ENCODE measurements around the gene SLC29A1. TPM values are rescaled to one million over a fixed set of nuclear protein-coding genes. Genes with fewer than 3 reads are reported as not detected.
"Not testable (repeated sequence)": the region's sequence is repeated elsewhere in the genome, so short reads cannot be mapped to it uniquely, and the experiment has no call there.

SLC29A1 gene
- 11.1 TPM for total RNA-seq (ENCODE audit: insufficient read depth, low replicate concordance)

DNA sequence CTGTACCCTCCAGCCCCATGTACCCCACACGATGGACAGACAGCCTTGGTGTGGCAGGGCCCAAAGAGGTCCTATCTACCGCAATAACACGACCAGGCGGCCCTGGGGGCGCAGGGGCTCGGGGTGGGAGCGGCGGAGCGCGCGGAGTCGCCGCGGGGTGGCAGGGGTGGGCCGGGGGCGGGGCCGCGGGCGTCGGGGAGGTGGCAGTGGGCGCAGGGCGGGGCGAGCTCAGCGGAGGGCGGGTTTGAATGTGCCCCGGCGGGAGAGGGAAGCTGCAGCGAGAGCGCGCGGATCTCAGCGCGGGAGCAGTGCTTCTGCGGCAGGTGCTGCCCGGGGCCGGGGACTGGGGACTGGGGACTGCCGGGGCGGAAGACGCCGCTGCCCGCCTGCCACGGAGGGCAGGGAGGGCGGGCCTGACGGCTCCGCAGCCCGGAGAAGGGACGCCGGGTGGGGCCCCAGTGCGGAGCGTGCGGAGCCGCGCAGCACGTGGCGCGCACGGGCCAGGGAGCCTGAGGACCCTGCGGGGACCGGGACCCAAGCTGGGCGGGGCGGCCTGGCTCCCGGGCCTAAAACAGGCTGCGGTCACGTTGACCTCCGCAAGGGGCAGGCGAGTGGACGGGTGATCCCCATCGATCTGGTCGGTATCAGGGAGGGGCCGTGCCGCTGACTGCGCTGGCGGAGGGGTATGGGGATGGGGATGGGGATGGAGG lies at the start of gene SLC29A1:
Gene SLC29A1, plus strand, starts transcription at position 277 of the 710 bp plus-strand sequence. CDS start 3,719 bp downstream, outside the sequence.
- DNase-seq (ENCODE audit: low spot score) = peak; percentile 74

DNA sequence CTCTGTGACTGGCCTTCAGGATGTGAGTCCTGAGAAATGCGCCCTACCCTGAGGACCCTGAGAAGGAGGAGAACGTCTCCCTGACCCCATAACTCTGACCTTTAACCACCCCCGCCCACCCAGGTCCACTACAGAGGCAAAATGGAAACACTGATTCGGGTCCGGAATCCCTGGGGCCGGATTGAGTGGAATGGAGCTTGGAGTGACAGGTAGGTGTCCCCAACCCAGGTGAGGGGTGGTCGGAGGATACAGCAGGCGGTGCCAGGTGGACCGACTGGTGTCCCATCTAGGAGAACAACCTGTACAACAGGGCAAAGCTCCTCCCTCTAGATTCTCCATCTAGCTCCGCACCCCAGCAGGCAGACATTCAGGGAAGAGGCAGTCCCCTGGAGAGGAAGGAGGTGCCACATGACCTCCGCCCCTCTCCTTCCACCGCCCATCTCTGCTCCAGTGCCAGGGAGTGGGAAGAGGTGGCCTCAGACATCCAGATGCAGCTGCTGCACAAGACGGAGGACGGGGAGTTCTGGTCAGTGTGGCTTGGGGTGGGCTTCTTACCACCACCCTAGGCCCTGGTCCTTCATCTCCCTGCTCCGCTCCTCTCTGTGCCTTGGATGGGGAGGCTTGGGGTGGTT lies 47.1 kb upstream of the SLC29A1 start:
- no peak for DNase-seq (ENCODE audit: low spot score)

DNA sequence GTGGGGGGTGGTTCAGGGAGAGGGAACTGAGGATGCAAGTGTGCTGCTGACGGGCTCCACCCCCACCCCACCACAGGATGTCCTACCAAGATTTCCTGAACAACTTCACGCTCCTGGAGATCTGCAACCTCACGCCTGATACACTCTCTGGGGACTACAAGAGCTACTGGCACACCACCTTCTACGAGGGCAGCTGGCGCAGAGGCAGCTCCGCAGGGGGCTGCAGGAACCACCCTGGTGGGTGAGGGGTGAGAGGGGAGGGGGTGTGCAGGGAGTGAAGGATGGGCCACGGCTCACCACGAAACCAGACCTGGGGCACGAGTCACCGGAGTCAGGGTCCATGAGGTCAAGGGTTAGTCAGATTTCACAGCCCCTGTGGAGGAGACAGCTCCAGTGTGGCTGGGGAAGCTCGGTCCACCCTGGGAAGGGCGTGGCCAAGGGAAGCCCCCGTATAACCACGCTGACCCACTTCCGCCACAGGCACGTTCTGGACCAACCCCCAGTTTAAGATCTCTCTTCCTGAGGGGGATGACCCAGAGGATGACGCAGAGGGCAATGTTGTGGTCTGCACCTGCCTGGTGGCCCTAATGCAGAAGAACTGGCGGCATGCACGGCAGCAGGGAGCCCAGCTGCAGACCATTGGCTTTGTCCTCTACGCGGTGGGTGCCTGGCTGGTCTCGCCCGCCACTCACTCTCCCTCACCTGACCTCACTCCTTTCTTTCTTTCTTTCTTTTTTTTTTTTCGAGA lies 46.5 kb upstream of the SLC29A1 start:
- DNase-seq (ENCODE audit: low spot score) = no peak

DNA sequence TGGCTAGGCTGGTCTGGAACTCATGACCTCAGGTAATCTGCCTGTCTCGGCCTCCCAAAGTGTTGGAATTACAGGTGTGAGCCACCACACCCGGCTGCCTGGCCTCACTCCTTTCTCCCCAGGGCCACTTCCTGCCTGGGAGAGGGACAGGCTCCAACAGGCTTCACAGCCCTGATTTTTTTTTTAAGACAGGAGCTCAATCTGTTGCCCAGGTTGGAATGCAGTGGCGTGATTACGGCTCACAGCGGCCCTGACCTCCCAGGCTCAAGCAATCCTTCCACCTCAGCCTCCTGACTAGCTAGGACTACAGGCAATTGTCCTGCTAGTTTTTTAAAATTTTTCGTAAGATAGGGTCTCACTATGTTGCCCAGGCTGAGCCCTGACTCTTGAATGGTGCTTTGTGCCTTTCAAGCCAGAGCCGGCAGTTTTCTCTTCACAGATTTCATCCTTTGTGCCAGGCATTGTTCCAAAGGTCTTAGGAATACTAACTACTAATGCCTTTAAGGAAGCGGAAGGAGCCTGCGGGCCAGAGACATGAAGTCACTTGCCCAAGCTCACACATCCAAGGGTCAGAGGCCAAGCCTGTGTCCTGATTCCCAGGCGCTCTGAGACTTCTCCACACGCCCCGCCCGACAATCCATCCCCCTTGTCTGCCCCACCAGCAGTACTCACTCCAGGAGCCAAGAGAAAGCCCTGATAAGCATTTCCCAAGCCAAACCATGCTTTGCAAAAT lies 45.5 kb upstream of the SLC29A1 start:
- DNase-seq (ENCODE audit: low spot score) = peak; percentile 82

DNA sequence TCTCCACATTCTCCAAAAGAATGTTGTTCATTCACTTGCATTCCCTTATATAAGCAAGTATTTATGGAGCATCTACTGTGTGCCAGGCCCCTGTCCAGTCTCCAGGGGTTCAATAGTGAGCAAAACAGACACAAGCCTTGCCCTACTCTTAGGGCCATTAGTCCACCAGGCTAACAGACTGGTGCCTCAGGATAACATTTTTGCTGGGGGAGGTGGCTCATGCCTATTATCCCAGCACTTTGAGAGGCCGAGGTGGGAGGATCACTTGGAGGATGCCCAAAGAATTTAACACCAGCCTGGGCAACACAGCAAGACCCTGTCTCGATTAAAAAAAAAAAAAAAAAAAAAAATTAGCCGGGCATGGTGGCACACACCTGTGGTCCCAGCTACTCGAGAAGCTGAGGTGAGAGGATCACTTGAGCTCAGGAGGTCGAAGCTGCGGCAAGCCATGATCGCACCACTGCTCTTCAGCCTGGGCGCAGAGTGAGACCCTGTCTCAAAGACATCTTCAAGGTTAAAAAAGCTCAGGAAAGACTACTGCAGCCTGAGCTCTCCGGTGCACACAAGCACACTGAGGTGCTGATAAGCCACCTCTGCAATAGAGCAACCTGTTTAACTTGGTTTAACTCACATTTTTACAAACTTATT lies 44.8 kb upstream of the SLC29A1 start:
- no peak for DNase-seq (ENCODE audit: low spot score)

DNA sequence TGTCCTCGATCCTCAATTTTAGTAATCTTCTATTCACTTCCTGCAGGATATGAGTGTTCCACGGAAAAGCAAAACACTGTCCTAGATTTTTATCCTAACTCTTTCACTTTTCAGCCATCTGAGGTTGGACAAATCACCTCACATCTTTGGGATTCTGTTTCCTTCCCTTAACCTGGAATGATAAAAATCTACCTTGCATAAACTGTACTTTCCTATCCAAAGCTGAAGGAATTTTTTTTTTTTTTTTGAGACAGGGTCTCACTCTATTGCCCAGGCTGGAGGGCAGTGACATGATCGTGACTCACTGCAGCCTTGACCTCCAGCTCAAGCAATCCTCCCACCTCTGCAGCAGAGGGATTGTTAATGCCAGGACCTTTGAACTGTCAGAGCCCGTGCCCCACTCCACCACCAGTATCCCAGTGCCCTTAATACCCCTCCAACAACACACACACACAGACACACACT lies 44.3 kb upstream of the SLC29A1 start:
- no peak for DNase-seq (ENCODE audit: low spot score)

DNA sequence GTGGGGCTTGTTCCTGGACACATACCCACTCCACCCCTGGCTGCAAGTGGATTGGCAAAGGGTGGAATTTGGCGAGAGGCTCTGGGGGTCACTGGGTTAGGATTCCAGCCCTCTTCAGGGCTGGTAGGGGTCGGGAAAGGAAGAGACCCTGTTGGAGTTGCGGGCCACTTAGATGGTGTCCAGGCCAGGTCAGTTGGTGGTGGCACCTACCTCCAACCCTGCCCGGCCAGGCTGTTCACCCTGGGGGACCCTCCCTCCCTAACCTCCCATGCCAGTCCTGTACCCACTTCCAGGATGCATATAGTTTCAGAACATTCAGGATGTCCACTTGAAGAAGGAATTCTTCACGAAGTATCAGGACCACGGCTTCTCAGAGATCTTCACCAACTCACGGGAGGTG lies 43.7 kb upstream of the SLC29A1 start:
- DNase-seq (ENCODE audit: low spot score) = no peak

DNA sequence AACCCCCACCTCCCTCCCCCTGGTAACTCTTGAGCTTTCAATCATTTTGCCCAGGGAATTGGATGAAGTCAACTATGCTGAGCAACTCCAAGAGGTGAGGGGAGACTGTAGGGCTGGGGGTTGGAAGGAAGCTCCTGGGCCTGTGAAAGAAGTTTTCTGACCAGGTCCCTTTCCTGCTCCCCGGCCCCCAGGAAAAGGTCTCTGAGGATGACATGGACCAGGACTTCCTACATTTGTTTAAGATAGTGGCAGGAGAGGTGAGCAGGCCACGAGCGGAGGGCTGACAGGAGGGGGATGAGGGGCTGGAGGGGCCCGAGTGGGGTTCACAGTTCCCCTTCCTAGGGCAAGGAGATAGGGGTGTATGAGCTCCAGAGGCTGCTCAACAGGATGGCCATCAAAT lies 43.0 kb upstream of the SLC29A1 start:
- DNase-seq (ENCODE audit: low spot score) = no peak

DNA sequence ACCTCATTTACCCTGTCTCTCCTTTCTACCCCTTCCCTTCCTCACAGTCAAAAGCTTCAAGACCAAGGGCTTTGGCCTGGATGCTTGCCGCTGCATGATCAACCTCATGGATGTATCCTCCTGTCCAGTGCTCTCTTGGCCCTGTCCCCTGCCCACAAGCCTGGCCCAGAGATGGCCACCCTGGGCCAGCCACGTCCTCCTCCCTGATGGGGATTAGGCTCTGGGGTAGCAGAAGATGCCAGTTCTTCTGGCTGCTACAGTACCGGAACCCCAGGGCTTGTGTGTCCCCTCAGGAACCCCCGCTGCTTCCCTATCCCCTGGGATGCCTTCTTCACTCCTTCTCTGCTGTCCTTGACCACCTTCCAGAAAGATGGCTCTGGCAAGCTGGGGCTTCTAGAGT lies 42.5 kb upstream of the SLC29A1 start:
- no peak for DNase-seq (ENCODE audit: low spot score)

DNA sequence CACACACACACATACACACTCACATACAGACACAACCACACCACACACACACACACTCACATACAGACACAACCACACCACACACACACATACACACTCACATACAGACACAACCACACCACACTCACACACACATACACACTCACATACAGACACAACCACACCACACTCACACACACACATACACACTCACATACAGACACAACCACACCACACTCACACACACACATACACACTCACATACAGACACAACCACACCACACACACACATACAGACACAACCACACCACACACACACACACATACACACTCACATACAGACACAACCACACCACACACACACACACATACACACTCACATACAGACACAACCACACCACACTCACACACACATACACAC lies 41.6 kb upstream of the SLC29A1 start:
- not testable (repeated sequence) for DNase-seq (ENCODE audit: low spot score)

DNA sequence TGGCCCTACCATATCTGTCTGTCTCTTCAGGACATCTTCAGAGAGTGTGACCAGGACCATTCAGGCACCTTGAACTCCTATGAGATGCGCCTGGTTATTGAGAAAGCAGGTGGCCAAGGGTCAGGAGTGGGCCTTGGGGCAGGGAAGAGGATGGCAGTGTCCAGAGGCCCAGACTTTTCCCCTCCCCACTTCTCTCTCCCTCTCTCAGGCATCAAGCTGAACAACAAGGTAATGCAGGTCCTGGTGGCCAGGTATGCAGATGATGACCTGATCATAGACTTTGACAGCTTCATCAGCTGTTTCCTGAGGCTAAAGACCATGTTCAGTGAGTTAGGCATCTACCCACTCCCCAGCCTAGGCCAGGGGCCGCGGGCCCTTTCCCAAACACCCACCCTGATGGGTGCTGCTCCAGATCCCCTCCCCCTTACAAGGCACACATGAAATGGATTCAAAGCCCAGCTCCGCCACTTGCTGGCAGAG lies 40.4 kb upstream of the SLC29A1 start:
- no peak for DNase-seq (ENCODE audit: low spot score)

DNA sequence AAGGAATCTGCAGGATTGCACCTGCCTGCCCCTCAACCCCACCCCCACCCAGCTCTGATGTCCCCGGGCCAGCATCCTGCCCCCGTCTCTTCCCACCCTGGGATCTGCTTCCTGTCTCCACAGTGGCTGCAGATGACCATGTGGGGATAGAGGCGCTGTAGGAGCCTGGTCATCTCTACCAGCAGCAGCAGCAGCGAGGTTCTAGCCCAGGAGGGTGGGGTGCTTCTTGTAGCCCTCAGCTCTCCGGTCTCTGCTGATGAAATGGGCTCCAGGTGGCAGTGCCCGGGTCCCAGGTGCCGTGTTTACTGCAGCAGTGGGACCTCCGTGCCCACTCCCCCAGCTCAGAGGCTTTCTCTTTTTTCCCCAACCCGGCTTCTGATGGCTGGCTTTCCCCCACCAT lies 39.6 kb upstream of the SLC29A1 start:
- no peak for DNase-seq (ENCODE audit: low spot score)

DNA sequence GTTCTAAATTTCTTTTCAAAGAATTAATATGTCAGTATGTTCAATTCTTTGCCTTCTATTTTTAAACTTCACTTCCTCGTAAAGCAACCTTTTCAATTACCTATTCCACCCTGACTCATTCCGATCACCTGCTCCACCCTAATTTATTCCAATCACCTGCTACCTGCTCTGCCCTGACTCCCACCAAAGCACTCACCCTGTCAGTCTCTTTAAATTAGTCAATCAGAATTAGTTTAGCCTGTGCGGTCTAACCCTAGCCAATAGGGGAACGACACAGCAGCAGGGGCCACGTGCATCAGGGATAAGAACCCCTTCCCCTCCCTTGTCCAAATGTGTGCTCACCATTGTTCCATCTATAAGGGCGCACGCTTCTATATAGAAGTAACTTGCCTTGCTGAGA lies 38.0 kb upstream of the SLC29A1 start:
- DNase-seq (ENCODE audit: low spot score) = not testable (repeated sequence)

DNA sequence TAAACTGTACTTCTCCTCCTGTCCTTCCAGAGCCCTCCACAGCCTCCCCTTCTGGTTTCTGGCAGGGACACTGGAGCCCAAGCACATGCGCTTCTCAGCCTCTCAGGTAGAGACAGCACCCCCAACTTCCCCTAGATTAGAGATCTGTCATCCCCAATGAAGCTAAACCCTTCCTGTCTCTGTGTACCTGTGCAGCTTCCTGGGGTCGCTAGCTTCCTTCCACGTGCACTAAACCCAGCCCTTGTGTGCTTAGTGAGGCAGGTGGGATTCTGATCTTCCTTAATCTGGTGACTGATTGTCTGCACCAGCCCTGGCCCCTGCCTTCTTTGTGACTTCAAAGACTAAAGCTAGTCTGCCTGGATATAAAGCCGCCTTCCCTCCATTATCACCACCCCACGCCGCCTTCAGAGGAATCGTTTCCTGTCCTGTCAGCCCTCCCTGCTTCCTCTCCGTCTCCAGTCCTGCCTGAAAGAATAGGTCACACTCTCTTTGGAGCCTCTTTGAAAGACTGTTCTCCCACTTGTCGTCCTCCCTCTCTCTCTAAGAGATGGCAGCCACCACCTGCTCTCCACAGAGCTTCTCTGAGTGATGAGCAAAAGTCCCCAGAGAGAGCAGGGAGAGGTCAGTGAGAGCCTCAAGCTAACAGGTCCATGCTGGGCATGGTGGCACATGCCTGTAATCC lies 37.3 kb upstream of the SLC29A1 start:
- DNase-seq (ENCODE audit: low spot score) = no peak

DNA sequence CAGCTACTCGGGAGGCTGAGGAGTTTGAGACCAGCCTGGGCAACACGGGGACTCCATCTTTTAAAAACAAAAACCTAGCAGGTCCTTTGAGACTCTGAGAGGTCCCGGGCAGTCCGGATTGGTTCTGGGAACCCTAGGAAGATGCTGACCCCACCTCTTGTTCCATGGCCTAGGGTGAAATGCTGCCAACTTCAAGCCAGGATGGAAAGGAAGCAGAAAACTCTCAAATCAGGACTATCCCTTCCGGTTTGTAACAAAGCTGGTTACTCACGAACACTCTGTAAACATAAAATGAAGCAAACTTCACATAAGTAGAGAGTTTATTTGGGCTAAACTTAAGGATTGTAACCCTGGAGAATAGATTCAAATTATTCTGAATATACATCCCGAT lies 36.8 kb upstream of the SLC29A1 start:
- no peak for DNase-seq (ENCODE audit: low spot score)

DNA sequence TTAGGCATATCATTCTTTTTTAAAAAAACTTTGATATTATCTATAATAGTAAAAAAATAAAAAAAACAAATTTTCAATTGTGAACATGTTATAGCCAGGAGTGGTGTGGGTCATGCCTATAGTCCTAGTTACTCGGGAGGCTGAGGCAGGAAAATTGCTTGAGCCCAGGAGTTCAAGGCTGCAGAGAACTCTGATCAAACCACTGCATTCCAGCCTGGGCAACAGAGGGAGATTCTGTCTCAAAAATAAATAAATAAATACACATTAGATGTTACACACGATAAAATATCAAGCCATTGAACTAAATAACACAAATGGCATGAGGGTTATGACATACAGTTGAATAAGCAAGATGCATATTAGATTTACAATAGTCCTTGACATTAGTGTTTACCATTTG lies 34.6 kb upstream of the SLC29A1 start:
- DNase-seq (ENCODE audit: low spot score) = no peak

DNA sequence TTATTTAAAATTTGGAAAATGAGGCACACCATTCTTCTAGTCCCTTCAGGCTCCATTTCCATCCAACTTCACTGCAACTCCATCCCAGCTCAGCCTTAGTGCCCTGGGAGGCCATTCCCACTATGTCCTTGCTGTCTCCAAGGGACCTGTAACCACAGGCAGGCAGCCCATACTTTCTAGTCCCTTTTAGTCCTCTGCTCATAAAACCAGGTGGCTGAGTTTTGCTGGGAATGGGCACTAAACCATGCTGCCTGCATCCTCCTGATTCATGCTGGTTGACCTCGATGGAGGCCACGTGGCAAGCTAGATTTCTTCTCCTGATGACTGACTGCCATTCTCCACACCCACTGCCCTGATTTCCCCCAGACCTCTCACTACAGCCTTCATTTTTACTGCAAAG lies 34.1 kb upstream of the SLC29A1 start:
- no peak for DNase-seq (ENCODE audit: low spot score)

DNA sequence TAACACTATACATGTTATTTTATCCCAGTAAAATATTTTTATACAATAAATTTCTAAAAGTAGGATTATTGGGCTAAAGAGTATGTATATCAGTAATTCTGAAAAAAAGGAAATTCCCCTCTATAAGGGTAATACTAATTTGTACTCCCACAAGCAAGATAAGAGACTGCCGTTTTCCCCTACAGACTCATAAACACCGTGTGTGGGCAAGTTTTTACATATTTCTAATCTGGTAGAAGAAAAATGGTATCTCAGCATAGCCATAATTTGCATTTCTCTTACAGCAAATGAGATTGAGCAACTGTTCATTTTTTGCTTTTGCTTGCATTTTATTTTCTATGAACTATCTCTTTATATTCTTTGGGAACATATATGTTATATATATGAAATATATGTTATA lies 32.7 kb upstream of the SLC29A1 start:
- DNase-seq (ENCODE audit: low spot score) = no peak

DNA sequence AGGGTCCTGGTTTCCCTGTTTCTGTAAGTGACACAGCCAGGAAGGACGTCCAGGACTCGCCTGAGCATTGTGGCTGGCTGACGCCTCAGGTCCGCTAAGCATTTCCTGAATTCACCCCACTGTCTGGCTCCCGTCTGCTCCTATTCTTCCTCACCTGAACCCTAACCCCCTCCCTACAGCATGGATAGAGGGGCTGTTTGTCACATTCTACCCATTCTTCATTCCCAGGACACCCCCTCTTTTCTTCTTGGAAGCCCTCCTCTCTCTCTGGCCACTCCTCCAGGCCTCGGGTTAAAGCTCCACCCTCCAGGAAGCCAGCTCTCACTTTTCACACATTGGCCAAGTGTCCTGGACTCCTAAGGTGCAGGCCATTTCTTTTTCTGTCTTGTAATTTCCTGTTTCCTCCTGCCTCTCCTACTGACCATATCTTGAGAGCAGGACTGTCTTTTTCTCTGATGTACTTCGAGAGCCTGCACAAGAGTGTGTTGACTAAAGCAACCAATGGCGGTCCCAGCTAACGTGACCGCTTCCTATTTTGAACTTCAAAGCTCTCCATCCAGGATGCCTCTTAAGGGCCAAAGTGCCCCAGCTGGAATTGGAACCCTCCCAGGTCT lies 30.9 kb upstream of the SLC29A1 start:
- no peak for DNase-seq (ENCODE audit: low spot score)

DNA sequence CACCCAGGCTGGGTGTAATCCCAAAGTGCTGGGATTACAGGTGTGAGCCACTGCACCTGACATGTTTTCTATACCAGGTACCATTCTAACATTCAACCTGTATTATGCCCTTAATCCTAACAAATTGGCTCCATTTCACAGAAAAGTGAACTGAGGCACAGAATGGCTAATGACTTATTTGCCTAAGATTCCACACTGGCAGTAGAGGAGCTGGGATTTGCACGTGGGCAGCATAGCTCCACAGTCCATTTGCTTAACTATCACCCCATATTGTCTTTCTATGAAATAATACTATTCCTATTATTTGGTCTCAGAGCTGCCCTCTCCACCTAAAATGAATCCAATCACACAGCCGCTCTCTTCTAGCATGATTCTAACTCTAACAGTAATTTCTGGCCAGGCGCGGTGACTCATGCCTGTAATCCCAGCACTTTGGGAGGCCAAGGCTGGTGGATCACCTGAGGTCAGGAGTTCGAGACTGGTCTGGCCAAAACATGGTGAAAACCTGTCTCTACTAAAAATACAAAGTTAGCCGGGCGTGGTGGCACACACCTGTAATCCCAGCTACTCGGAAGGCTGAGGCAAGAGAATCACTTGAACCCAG lies 30.0 kb upstream of the SLC29A1 start:
- no peak for DNase-seq (ENCODE audit: low spot score)

All from umbilical cord (tissue), 2 donors.